ENCODE measurements around the gene FLT3.
"Not testable (repeated sequence)": the region's sequence is repeated elsewhere in the genome, so short reads cannot be mapped to it uniquely, and the experiment has no call there.

Gene FLT3

GRCh38 chr13:28100150-28101121 is at the start of gene FLT3:
Gene FLT3, minus strand, starts transcription at chr13:28100576. Its CDS starts 66 bp downstream, at chr13:28100510.
- peak; percentile 50 for DNase-seq (ENCODE audit: low read depth)

GRCh38 chr13:28147495-28147894 is 47.1 kb upstream of the FLT3 start:
- DNase-seq (ENCODE audit: low read depth): peak; percentile 1

- DNase-seq (ENCODE audit: low read depth): no peak
Observed at GRCh38 chr13:28145049-28145448, 44.7 kb upstream of the FLT3 start.

GRCh38 chr13:28141542-28141941 is 41.2 kb upstream of the FLT3 start:
- DNase-seq (ENCODE audit: low read depth): not testable (repeated sequence)

- peak; percentile 18 for DNase-seq (ENCODE audit: low read depth)
Observed at GRCh38 chr13:28140433-28141125, 40.2 kb upstream of the FLT3 start.

GRCh38 chr13:28138756-28139470 is 38.5 kb upstream of the FLT3 start:
- DNase-seq (ENCODE audit: low read depth): peak; percentile 93

GRCh38 chr13:28138012-28138755 is 37.8 kb upstream of the FLT3 start, which contains the start of gene PAN3:
Gene PAN3, plus strand, starts transcription at chr13:28138545. Its CDS starts 113 bp downstream, at chr13:28138658.
- DNase-seq (ENCODE audit: low read depth): peak; percentile 92

- DNase-seq (ENCODE audit: low read depth): no peak
Observed at GRCh38 chr13:28137596-28137995, 37.2 kb upstream of the FLT3 start.

- DNase-seq (ENCODE audit: low read depth): peak; percentile 14
Observed at GRCh38 chr13:28136916-28137315, 36.5 kb upstream of the FLT3 start.

GRCh38 chr13:28131646-28132045 is 31.3 kb upstream of the FLT3 start:
- no peak for DNase-seq (ENCODE audit: low read depth)

GRCh38 chr13:28129911-28130693 is 29.7 kb upstream of the FLT3 start:
- DNase-seq (ENCODE audit: low read depth): no peak

- DNase-seq (ENCODE audit: low read depth): no peak
Observed at GRCh38 chr13:28128926-28129325, 28.6 kb upstream of the FLT3 start.

GRCh38 chr13:28128030-28128429 is 27.7 kb upstream of the FLT3 start:
- no peak for DNase-seq (ENCODE audit: low read depth)

- DNase-seq (ENCODE audit: low read depth): no peak
Observed at GRCh38 chr13:28121224-28121623, 20.8 kb upstream of the FLT3 start.

- no peak for DNase-seq (ENCODE audit: low read depth)
Observed at GRCh38 chr13:28120317-28120716, 19.9 kb upstream of the FLT3 start.

GRCh38 chr13:28117689-28118377 is 17.5 kb upstream of the FLT3 start:
- peak; percentile 47 for DNase-seq (ENCODE audit: low read depth)

GRCh38 chr13:28116736-28117135 is 16.4 kb upstream of the FLT3 start:
- no peak for DNase-seq (ENCODE audit: low read depth)

GRCh38 chr13:28110414-28110813 is 10.0 kb upstream of the FLT3 start:
- DNase-seq (ENCODE audit: low read depth): no peak

GRCh38 chr13:28106976-28107375 is 6.6 kb upstream of the FLT3 start:
- DNase-seq (ENCODE audit: low read depth): no peak

GRCh38 chr13:28101886-28102285 is 1.5 kb upstream of the FLT3 start:
- DNase-seq (ENCODE audit: low read depth): not testable (repeated sequence)

Measured in EH (cell line).